Lower leg skin (tissue), 4 donors: ENCODE measurements around the gene TBCD. TPM values are rescaled to one million over a fixed set of nuclear protein-coding genes. Genes with fewer than 3 reads are reported as not detected.

ENCODE experiments used
- DNase-seq, 2 donors: peaks; one replicate each; pipeline ENCODE4 v3.0.0-alpha.2; 2019; ENCODE audit warnings: low spot score in 2 of 2
- H3K4me3 ChIP-seq: fragments of 200-600 bp; sonication (generic); 2 replicates; pipeline ENCODE4 v1.5.1; 2017; ENCODE audit warnings: mild to moderate bottlenecking, low read depth; ENCODE audit not compliant: poor library complexity, severe bottlenecking
- POLR2A ChIP-seq, 2 donors: fragments of 450-650 bp; IDR thresholded peaks; one replicate each; pipeline ENCODE4 v1.6.1; 2016 to 2017; ENCODE audit warnings: antibody characterized with exemption in 2 of 2, mild to moderate bottlenecking in 1 of 2, moderate library complexity in 1 of 2
- WGBS, 2 donors: methylation state at CpG; one replicate each; pipeline ENCODE4 v1.1.5; 2018; 5-methylcytosine and 5-hydroxymethylcytosine counted together
- intact Hi-C: fragments of 100-400 bp; cut with DNase I; formaldehyde crosslinking; loops from one replicate; pipeline ENCODE4 v1.15.0; 2023; ENCODE audit warnings: low total_unique reads
- total RNA-seq, 4 donors: library from RNA; depleted of rRNA; stranded (reverse); fragments of >200 nt; gene quantifications; one replicate each; pipeline ENCODE4 v1.1.0, GENCODE V29; 2016
- TF ChIP-seq, protein P1 (sequence below), 3 donors: fragments of 450-650 bp; IDR thresholded peaks; one replicate each; pipeline ENCODE4 v1.5.1; 2016; ENCODE audit warnings: antibody characterized with exemption in 3 of 3, mild to moderate bottlenecking in 3 of 3, moderate library complexity in 2 of 3

TBCD gene
- total RNA-seq, 4 donors from 2014 or later = 38.7 to 73.4 (median 51.5) TPM

DNA sequence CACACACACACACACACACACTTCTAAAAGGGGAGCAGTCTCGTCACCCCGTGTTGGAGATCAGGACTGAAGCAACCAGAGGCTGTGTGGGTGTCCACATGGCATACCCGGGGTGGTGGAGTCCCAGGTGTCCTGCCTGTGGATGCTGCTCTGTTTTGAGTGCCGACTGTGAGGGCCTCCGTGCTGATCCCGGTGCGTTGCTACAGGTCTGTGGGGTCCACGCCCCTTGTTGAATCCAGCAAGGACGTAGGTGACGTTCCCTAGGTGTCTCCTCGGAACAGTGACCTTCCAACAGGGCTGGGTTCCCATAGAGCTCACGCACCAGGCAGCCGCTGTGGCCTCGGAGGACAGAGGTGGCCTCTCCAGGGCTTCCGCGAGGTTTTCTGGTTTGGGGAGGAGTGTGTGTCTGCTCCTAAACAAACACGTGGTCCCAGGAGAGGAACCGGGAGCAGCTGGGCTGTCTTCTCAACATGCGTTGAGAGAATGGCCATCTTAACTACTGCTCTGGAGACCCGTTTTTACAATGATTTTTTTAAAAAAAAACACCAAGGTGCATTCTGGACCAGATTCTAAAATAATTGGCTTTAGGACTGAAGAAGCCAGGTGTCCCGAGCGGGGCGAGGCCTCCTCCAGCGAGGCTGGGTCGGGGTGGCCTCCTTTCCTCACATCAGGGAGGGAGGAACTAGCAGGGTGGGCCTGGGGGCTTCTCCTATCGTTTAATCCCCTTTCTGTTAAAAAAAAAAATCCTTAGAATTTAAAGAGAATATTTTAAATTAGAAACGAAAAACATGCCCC lies 188.6 kb downstream of the TBCD start:
- WGBS, 2 donors = 88 to 96% methylated on average over 23 to 27 of the region's 27 CpGs
- H3K4me3 ChIP-seq = no peak overlapping the region
- intact Hi-C loops = no loop called here
- peak in 1 of 2 donors; percentile 65 for DNase-seq
- TF ChIP-seq, protein P1, sequence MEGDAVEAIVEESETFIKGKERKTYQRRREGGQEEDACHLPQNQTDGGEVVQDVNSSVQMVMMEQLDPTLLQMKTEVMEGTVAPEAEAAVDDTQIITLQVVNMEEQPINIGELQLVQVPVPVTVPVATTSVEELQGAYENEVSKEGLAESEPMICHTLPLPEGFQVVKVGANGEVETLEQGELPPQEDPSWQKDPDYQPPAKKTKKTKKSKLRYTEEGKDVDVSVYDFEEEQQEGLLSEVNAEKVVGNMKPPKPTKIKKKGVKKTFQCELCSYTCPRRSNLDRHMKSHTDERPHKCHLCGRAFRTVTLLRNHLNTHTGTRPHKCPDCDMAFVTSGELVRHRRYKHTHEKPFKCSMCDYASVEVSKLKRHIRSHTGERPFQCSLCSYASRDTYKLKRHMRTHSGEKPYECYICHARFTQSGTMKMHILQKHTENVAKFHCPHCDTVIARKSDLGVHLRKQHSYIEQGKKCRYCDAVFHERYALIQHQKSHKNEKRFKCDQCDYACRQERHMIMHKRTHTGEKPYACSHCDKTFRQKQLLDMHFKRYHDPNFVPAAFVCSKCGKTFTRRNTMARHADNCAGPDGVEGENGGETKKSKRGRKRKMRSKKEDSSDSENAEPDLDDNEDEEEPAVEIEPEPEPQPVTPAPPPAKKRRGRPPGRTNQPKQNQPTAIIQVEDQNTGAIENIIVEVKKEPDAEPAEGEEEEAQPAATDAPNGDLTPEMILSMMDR (IDR thresholded peaks at IDR 0.05) = no peak
- no peak for TF ChIP-seq POLR2A (IDR thresholded peaks at IDR 0.05)

DNA sequence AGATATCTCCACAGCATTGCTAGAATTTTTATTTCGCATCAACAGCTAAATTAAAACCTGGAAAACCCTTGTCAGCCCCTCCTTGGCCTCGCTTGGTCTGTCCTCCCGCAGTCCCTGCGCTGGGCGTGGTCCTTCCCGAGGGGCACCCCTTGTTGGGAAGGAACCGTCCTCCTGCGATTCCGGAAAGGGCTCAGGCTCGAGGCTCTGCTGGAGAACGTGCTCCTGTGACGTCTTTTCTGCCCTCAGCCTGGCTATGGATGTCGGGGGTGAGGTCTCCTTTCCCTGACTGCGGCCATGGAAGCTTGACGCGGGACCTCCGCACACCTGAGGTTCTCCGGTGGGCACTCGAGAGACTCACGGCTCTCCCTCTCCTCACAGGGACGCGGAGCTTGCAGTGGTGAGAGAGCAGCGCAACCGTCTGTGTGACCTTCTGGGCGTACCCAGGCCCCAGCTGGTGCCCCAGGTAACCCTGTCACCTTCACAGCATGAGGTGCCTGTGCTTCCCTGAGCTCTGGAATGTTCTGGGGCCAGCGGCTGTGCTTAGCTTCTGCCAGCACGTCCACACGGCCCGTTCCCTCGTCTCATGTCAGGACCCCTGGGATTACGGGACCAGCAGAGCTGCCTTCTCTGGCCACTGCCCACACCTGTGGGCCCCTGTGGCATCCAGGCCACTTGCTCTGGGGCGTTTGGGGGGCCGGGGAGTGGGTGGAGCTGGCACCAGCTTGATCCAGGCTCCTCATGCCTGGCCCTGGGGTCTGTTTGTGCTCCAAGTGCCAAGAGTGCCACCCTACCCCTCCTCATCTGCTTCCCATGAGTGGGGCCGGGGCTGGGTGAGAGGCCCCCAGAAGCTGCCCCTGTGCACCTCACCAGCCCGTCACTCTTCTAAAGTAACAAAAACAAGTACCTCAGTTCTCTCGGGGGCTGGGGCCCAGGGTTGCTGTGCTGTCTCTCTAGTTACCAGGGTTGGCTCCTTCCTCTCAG lies 189.4 kb downstream of the TBCD start:
- WGBS, 2 donors = 93 to 94% methylated on average over 34 to 35 of the region's 36 CpGs
- peak in 1 of 2 donors; percentile 80 for DNase-seq
- H3K4me3 ChIP-seq = no peak overlapping the region
- intact Hi-C loops = no loop called here
- no peak for TF ChIP-seq POLR2A (IDR thresholded peaks at IDR 0.05)
- TF ChIP-seq, protein P1 (IDR thresholded peaks at IDR 0.05) = no peak

DNA sequence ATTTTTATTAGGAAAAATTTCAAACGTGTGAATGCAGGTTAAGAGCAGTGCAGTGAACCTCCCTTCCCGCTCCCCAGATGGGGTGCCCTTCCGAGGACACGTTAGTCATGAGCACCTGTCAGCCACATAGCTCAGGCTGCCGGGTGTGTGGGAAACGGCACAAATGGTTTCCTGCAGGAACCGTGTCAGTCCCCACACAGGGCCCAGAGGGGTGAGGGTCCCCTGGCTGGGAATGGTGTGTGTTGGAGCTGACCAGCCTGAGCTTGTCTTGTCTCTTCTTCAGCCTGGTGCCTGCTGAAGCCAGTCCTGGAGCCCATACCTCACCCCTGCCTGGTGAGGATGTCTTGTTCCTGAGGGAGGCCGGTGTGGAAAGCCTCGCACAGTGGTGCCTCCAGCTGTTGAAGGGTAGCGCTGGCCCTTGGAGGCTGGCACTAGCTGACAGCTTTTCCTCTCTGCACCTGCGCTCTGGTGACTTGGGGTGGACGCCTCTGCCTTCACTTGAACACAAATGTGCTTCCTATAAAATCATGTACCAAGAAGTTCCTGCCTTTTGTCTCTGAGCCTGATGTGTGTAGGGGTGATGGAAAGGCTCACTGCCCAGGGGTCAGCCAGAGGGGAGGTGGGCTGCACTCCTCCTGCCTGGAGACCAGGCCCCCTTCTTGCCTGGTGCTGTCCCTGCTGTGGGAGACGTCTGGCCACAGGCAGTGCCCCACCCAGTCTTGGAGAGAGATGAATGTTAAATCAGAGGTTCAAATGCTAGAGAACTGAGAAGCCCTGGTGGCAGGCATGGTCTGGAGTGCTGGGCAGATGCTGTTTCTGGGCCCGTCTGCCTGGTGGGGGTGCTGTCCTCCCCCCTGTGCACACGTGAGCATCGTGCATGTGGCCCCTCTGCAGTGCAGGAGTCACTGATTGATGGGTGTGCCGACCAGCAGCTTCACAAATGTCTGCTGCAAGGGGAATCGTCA lies 190.6 kb downstream of the TBCD start:
- intact Hi-C loops = no loop called here
- WGBS, 2 donors = 86 to 89% methylated on average over 18 of the region's 18 CpGs
- DNase-seq = peak in 1 of 2 donors; percentile 71
- TF ChIP-seq, protein P1 (IDR thresholded peaks at IDR 0.05) = no peak
- H3K4me3 ChIP-seq = no peak overlapping the region

DNA sequence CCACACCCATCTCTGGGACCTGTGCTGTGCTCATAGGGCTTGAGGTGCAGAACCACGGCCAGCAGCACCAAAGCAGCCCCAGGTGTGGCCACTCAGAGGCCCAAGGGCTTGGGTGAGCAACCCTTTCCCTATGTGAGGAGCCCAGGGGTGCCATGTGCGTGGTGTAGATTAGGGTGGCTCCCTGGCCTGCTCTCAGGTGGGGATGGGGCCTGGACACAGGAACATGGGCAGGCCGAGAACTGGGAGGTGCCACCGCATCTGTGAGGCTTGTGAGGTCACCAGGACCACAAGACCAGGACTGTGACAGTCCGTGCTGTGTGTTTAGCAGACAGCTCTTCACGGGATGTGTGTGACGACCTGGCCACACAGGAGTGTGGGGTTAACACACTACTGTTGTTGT lies 191.5 kb downstream of the TBCD start:
- TF ChIP-seq, protein P1 (IDR thresholded peaks at IDR 0.05) = no peak
- TF ChIP-seq POLR2A (IDR thresholded peaks at IDR 0.05) = no peak
- intact Hi-C loops = no loop called here
- H3K4me3 ChIP-seq = no peak overlapping the region
- WGBS, 2 donors = 92 to 97% methylated on average over 7 of the region's 7 CpGs
- peak in 1 of 2 donors; percentile 61 for DNase-seq

DNA sequence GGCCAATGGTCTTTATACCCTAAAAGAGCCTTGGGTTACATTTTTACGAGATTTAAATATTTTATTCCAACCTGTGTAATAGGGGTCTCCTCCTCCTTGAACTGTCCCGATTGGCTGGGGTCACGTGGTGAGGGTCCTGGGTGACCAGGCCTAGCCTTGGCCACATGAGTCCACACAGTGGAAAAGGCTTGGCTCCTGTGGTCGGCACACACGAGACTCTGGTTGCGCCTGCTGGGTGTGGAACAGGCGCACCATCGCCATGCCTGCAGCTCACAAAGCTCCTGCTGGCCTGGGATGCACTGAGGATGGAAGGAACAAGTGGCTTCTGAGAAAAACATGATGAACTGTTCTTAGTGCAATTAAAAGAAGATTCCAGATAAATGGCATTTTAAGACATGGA lies 191.9 kb downstream of the TBCD start:
- intact Hi-C loops = no loop called here
- no peak for TF ChIP-seq POLR2A (IDR thresholded peaks at IDR 0.05)
- TF ChIP-seq, protein P1 (IDR thresholded peaks at IDR 0.05) = no peak
- no peak overlapping the region for H3K4me3 ChIP-seq
- DNase-seq = peak in 1 of 2 donors; percentile 54
- 90 to 92% methylated on average over 8 of the region's 8 CpGs for WGBS, 2 donors
